Measurements from ENCODE around the gene TGFBR2.

DNA sequence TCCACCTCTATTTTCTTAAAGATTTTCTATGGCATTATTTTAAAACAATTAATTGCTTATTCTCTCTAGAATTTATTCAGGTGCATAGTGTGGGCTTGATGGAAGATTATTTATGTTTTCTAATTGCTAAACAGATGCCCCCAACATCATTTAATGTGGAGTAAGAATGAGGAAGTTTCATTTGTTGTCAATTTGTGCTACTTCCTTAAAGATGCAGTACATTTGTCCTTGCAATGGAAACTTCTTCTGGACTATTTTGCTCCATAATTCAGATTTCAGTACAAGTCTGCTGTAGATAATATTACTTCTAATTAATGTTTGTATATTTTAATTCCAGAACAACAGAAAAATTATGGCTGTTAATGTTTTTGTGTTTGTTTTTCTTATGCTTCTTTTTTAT lies 104.8 kb downstream of the TGFBR2 start:
- TF ChIP-seq EZH2 (IDR thresholded peaks at IDR 0.05; ENCODE audit: borderline replicate concordance, low read length) = no peak
- TF ChIP-seq, protein P1, sequence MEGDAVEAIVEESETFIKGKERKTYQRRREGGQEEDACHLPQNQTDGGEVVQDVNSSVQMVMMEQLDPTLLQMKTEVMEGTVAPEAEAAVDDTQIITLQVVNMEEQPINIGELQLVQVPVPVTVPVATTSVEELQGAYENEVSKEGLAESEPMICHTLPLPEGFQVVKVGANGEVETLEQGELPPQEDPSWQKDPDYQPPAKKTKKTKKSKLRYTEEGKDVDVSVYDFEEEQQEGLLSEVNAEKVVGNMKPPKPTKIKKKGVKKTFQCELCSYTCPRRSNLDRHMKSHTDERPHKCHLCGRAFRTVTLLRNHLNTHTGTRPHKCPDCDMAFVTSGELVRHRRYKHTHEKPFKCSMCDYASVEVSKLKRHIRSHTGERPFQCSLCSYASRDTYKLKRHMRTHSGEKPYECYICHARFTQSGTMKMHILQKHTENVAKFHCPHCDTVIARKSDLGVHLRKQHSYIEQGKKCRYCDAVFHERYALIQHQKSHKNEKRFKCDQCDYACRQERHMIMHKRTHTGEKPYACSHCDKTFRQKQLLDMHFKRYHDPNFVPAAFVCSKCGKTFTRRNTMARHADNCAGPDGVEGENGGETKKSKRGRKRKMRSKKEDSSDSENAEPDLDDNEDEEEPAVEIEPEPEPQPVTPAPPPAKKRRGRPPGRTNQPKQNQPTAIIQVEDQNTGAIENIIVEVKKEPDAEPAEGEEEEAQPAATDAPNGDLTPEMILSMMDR (conservative IDR thresholded peaks at IDR 0.05 in 1 of 2, IDR thresholded peaks at IDR 0.05 in 1 of 2; ENCODE audit: extremely low read depth in 1 of 2, insufficient read depth in 1 of 2, low read depth in 1 of 2, low read length in 2 of 2) = no peak
